Stomach smooth muscle (tissue), 2 donors: Measurements from ENCODE around the gene ZNRF2.

ENCODE experiments used
- H3K27ac ChIP-seq: one replicate; pipeline ENCODE4 v1.7.0; 2013; ENCODE audit warnings: mild to moderate bottlenecking, low read length, inconsistent platforms
- H3K27me3 ChIP-seq, 2 donors: one replicate each; pipeline ENCODE4 v1.7.0; 2013; ENCODE audit warnings: low read length in 2 of 2; ENCODE audit not compliant: insufficient read depth in 2 of 2, control insufficient read depth in 1 of 2
- H3K36me3 ChIP-seq, 2 donors: one replicate each; pipeline ENCODE4 v1.7.0; 2013; ENCODE audit warnings: low read length in 2 of 2; ENCODE audit not compliant: control insufficient read depth in 2 of 2, insufficient read depth in 2 of 2
- H3K4me1 ChIP-seq: one replicate; pipeline ENCODE4 v1.7.0; 2013; ENCODE audit warnings: low read length; ENCODE audit not compliant: control insufficient read depth, insufficient read depth
- H3K4me3 ChIP-seq, 2 donors: one replicate each; pipeline ENCODE4 v1.7.0; 2013; ENCODE audit warnings: low read length in 2 of 2
- H3K9ac ChIP-seq, 2 donors: one replicate each; pipeline ENCODE4 v1.7.0; 2013; ENCODE audit warnings: low read length in 2 of 2, mild to moderate bottlenecking in 1 of 2
- H3K9me3 ChIP-seq, 2 donors: one replicate each; pipeline ENCODE4 v1.7.0; 2013; ENCODE audit warnings: low read length in 2 of 2; ENCODE audit not compliant: control insufficient read depth in 2 of 2
- donor health status: healthy.
- donor health status: Pancreatic carcinoma.

ZNRF2 gene

GRCh38 chr7:30308389-30308788, 24.0 kb downstream of the ZNRF2 start:
- Histone ChIP-seq H3K9ac (no peak overlapping the region), H3K9me3 (no peaks in the 10 kb centered on the region), H3K4me3 (no peak overlapping the region), H3K36me3 (no peaks in the 10 kb centered on the region), H3K4me1 (peaks cover 3% of the 10 kb centered on the region), H3K27me3 (no peaks in the 10 kb centered on the region), H3K27ac (no peak overlapping the region)

DNA sequence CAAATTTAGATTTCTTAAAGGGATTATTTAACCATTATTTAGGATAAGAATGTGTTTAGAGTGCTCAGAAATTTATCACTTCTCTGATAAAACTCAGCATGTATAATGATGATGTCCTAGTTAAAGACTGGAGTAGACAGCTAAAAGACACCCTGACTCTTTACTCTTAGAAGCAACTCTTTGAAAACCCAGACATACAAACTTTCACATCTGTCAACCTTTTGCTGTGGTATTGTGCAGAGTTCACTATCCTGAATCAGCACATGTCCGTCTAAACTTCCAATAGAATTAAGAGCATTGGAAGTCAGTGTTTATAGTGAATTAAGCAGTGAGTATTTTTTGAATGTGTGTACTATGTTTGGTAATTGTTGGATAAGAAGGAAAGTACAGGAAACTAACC, 24.9 kb downstream of the ZNRF2 start:
- H3K27ac ChIP-seq, result no peak overlapping the region
- H3K27me3 ChIP-seq, result no peaks in the 10 kb centered on the region
- H3K4me3 ChIP-seq, result no peak overlapping the region
- H3K4me1 ChIP-seq, result no peaks in the 10 kb centered on the region
- H3K9me3 ChIP-seq, result no peaks in the 10 kb centered on the region
- H3K36me3 ChIP-seq, result no peaks in the 10 kb centered on the region
- no peak overlapping the region for H3K9ac ChIP-seq

GRCh38 chr7:30309842-30310435, 25.5 kb downstream of the ZNRF2 start:
- H3K4me3 ChIP-seq, result no peak overlapping the region
- no peaks in the 10 kb centered on the region for H3K36me3 ChIP-seq
- no peak overlapping the region for H3K9ac ChIP-seq
- no peaks in the 10 kb centered on the region for H3K27me3 ChIP-seq
- H3K9me3 ChIP-seq, result no peaks in the 10 kb centered on the region
- no peaks in the 10 kb centered on the region for H3K4me1 ChIP-seq
- H3K27ac ChIP-seq, result no peak overlapping the region

- Histone ChIP-seq H3K27me3 (no peaks in the 10 kb centered on the region), H3K4me3 (no peak overlapping the region), H3K9me3 (no peaks in the 10 kb centered on the region), H3K9ac (no peak overlapping the region), H3K27ac (no peak overlapping the region), H3K36me3 (no peaks in the 10 kb centered on the region), H3K4me1 (no peaks in the 10 kb centered on the region)
Measured at GRCh38 chr7:30310674-30311362, 26.4 kb downstream of the ZNRF2 start.

DNA sequence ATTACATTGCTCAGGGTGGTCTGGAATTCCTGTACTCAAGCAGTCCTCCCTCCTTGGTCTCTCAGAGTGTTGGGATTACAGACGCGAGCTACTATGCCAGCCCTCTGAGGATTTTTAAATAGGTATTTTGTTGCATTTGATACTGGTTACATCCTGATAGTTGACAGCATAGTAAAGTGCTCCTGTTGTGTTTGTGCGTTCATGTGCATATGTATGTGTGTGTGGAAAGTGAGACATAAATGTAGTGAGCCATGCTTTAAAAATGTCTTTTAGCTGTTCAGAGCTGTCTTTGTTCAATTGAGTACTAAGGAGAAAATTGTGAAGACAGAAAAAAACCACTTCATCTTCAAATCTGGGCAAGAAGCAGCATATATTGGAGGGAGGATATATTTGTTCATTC, 27.8 kb downstream of the ZNRF2 start:
- H3K9me3 ChIP-seq, result no peaks in the 10 kb centered on the region
- H3K4me3 ChIP-seq, result no peak overlapping the region
- no peak overlapping the region for H3K27ac ChIP-seq
- H3K4me1 ChIP-seq, result no peaks in the 10 kb centered on the region
- H3K36me3 ChIP-seq, result no peaks in the 10 kb centered on the region
- H3K27me3 ChIP-seq, result no peaks in the 10 kb centered on the region
- H3K9ac ChIP-seq, result no peak overlapping the region

GRCh38 chr7:30313348-30313747, 29.0 kb downstream of the ZNRF2 start:
- no peaks in the 10 kb centered on the region for H3K36me3 ChIP-seq
- no peaks in the 10 kb centered on the region for H3K27me3 ChIP-seq
- H3K4me1 ChIP-seq, result no peaks in the 10 kb centered on the region
- H3K27ac ChIP-seq, result no peak overlapping the region
- H3K4me3 ChIP-seq, result no peak overlapping the region
- no peak overlapping the region for H3K9ac ChIP-seq
- H3K9me3 ChIP-seq, result no peaks in the 10 kb centered on the region

- Histone ChIP-seq H3K4me1 (no peaks in the 10 kb centered on the region), H3K27me3 (no peaks in the 10 kb centered on the region), H3K4me3 (no peak overlapping the region), H3K36me3 (no peaks in the 10 kb centered on the region), H3K9ac (no peak overlapping the region), H3K27ac (no peak overlapping the region), H3K9me3 (no peaks in the 10 kb centered on the region)
Measured at GRCh38 chr7:30313793-30314192, 29.4 kb downstream of the ZNRF2 start.

- Histone ChIP-seq H3K27ac (no peak overlapping the region), H3K36me3 (no peaks in the 10 kb centered on the region), H3K9me3 (no peaks in the 10 kb centered on the region), H3K4me1 (no peaks in the 10 kb centered on the region), H3K9ac (no peak overlapping the region), H3K4me3 (no peak overlapping the region), H3K27me3 (no peaks in the 10 kb centered on the region)
Measured at GRCh38 chr7:30315589-30315988, 31.2 kb downstream of the ZNRF2 start.

- no peak overlapping the region for H3K27ac ChIP-seq
- no peak overlapping the region for H3K4me3 ChIP-seq
- H3K9me3 ChIP-seq, result no peaks in the 10 kb centered on the region
- H3K36me3 ChIP-seq, result no peaks in the 10 kb centered on the region
- H3K9ac ChIP-seq, result no peak overlapping the region
- H3K27me3 ChIP-seq, result no peaks in the 10 kb centered on the region
- peaks cover 12% of the 10 kb centered on the region for H3K4me1 ChIP-seq
Measured at GRCh38 chr7:30320392-30320791, 36.0 kb downstream of the ZNRF2 start.

DNA sequence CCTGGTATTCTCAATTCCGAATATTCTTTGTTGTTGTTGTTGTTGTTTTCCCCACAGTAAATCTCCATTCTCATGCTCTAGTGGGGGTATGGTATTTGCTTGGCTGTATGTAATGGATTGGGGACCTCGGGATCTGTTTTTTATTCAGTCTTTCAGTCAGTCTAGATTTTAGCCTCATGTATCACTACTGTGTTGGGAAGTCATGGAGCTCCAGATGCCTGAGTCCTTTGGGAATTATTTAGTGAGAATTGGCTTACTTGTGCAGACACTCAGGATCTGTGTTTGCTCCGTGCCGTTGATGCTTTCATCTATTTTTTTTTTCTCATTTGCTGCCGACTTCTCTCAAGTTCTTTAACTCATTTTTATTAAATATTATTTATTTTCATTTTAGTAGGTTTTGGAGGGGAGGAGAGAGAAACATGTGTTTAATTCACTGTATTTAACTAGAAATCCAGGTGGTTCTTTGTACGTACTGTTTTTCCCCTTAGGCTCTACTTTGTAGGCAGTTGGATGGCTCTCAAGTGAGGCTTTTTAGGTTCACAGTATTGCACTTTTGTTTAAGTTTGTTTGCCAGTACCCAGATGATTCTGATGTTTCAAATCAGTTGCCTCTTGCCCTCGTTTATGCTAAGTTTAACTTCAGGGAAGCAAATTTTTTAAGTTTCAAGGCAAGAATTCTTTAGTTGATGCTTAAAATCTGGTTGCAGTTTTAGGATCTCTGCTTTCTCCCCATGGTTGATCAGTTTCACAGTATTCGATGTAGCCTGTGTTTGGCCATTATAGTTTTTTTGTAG, 36.9 kb downstream of the ZNRF2 start:
- Histone ChIP-seq H3K36me3 (no peaks in the 10 kb centered on the region), H3K4me3 (peak overlapping the region; percentile 13 to 47), H3K9ac (peak overlapping the region; percentile 14), H3K9me3 (no peaks in the 10 kb centered on the region), H3K27ac (peak overlapping the region; percentile 47), H3K4me1 (peaks cover 12% of the 10 kb centered on the region), H3K27me3 (no peaks in the 10 kb centered on the region)

- Histone ChIP-seq H3K4me3 (peak overlapping the region; percentile 13 to 47), H3K9ac (peak overlapping the region in 1 of 2 donors; percentile 14), H3K4me1 (peaks cover 12% of the 10 kb centered on the region), H3K9me3 (no peaks in the 10 kb centered on the region), H3K27me3 (no peaks in the 10 kb centered on the region), H3K27ac (peak overlapping the region; percentile 47), H3K36me3 (no peaks in the 10 kb centered on the region)
Measured at GRCh38 chr7:30321882-30322192, 37.4 kb downstream of the ZNRF2 start.
